Hindlimb muscle (tissue), 1 donor: ENCODE measurements around the gene CDC37L1. TPM values are rescaled to one million over a fixed set of nuclear protein-coding genes. Genes with fewer than 3 reads are reported as not detected.
"Not testable (repeated sequence)": the region's sequence is repeated elsewhere in the genome, so short reads cannot be mapped to it uniquely, and the experiment has no call there.

Experiments used
- DNase-seq: peaks from one replicate; pipeline ENCODE4 v3.0.0-alpha.2; 2013
- polyA plus RNA-seq: library from polyadenylated mRNA; unstranded; fragments of 120-200 nt; gene quantifications from one replicate; pipeline ENCODE4 v1.2.1, GENCODE V29; 2013; ENCODE audit not compliant: insufficient read length

The CDC37L1 gene
- 24.4 TPM for polyA plus RNA-seq

DNA sequence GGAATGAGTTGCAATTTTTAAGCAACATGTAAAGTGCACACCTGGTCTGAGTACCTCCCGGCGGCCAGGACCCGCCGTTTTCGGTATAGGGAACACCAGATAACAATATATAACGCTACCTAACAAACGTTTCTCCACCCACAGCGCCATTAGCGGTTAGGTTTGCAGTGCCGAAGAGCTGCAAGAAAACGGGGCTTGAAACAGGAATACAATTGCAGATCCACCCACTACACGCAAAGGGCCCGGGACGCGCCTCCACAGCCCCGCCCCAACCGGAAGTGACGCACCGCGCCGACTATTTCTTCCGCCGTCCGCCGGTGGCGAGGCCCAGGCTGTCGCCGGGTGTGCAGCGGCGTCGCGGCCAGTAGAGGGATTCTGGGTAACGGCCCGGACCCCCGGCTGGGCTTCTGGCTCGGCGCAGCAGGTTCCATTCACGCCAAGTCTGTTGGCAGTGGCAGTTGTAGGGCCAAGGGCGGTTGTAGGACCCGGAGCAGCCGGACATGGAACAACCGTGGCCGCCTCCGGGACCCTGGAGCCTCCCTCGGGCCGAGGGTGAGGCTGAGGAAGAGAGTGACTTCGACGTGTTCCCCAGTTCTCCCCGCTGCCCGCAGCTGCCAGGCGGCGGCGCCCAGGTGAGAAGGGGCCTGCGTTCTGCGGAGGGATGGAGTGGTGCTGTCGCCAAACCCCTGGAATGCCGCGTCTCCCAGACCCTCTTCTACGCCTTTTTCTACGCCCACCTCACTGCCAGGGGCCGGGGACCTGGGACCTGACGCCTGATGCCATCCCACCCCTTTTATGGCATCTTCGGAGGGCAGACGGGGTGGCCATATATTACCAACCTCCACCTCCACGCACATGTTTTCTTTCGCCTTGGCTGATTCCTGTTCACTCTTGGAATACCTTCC lies at the start of gene CDC37L1:
Gene CDC37L1 (plus strand): TSS at position 302 of the 905 bp plus-strand sequence. CDS start 199 bp downstream, at position 501.
- DNase-seq: peak; percentile 97

DNA sequence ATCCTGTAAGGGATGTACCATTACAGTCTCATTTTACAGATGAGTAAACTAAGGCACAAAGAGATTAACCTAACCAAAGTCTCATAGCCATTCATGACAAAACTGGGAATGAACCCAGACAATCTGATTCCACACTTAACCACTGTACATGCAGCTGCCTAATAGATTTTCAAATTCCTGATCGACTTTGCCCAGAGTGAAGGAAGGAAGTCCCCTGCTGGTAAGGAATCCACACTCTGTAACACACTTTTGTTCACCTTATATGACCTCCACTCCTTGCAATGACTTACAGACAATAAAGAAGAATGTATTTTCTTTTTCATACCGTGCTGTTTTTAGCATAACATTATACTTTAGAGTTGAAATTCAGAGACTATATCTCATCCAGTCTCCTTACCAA lies 48.5 kb upstream of the CDC37L1 start:
- no peak for DNase-seq

DNA sequence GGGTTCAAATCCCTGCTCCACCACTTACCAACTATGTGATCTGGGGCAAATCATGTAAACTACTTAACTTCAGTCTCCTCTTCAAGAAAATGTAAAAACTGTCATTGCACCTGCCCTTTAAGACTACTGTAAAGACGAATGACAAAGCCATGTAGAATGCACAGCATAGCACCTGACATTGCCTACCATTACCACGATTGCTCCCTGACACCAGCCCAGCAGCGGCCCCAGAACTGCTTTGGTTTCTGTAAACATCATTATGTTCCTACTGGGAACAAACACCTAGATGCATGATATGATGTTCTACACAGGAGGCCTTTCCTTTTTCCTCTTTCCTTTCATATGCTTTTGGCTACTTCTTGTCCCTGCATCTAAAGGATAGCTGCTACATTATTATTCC lies 40.4 kb upstream of the CDC37L1 start:
- no peak for DNase-seq

DNA sequence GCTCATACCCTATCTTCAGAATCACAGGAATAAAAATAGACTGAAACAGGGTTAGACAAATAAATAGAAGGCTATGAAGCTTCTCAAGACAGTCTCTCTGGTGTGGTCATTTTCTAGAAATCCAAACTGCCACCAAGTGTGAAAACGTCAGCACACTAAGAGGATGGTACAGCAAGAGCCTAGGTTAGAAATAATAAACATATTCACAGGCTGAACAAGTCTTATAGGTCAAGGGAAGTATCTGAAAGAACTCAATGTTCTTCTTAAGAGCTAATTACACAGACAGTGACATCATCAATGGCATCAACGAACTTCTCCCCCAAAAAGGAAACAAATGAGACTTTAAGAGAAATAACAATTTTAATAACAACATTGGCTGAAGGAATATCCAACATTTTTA lies 39.9 kb upstream of the CDC37L1 start:
- DNase-seq: no peak

DNA sequence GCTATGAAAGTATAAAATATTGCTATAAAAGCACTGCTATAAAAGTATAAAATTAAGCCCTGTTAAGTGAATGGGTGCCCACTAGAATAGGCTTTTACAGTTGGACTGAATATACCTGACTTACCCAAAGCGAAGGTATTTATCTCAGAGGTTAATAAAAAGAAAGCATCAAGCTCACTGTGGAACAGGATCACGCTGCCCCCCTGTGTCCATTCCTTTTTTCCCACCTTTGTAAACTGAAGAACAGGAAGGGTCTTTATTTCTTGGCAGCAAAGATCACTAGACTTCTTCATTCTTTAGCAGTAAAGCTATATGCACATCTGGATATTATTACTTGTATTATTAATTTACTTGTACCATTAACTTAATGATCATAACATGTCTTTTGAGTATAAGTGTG lies 39.3 kb upstream of the CDC37L1 start:
- DNase-seq: no peak

DNA sequence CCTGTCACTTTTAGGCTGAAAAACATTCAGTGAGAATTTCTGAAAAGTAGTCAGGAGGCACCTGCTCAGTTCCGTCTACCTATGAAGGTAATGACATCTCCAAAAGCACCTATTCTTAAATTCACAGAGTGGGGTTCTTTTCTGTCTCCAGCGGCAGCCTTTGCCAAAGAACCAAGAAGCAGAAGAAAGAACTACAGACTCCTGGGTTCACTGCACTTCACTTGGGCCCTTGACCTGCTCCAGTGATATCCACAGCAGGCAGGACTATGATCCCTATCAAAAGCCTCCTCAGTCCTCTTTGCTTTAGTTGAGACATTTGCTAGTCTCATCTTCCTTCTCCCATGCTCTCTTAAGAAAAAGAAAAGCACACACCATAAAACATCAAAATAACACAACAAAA lies 37.0 kb upstream of the CDC37L1 start:
- no peak for DNase-seq

DNA sequence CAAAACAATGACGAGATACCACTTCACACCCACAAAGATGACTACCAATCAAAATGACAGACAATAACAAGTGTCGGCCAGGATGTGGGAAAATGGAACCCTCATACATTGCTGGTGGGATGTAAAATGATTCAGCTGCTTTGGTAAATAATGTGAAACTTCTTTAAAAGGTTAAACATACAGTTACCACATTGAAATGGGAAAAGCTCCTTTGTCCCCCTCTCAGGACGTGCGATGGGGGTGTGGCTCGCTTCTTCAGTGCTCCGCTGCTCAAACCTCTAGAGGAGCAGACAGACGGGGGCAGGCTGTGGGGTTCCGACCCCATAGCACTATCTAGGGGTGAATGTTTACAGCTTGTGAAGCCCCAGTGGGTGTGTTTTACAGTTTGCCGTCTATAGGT lies 25.3 kb upstream of the CDC37L1 start:
- no peak for DNase-seq

DNA sequence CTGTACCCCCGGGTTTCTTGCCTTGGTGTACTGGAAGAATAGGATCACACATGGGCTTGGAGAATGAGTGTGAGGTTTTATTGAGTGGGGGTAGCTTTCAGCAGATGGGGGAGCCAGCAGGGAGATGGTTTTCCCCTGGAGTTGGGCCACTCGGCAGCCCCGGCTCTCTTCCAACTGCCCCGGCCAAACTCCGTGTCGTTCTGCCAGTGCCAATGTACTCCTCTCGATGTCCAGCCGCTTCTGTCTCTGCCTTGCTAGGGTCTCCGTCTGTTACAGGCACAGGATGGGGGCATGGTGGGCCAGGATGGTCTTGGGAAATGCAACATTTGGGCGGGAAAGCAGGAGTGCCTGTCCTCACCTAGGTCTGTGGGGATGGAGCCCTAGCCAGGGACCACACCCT lies 24.8 kb upstream of the CDC37L1 start:
- no peak for DNase-seq

DNA sequence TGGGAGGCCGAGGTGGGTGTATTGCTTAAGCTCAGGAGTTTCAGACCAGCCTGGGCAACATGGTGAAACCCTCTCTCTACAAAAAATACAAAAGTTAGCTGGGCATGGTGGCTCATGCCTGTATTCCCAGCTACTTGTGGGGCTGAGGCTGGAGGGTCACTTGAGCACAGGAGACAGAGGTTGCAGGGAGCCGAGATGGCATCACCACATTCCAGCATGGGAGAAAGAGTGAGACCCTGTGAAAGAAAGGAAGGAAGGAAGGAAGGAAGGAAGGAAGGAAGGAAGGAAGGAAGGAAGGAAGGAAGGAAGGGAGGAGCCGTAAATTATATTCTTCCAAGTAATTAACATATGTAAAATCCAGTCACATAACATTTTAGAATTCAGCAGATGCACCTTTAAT lies 23.2 kb upstream of the CDC37L1 start:
- DNase-seq: not testable (repeated sequence)

DNA sequence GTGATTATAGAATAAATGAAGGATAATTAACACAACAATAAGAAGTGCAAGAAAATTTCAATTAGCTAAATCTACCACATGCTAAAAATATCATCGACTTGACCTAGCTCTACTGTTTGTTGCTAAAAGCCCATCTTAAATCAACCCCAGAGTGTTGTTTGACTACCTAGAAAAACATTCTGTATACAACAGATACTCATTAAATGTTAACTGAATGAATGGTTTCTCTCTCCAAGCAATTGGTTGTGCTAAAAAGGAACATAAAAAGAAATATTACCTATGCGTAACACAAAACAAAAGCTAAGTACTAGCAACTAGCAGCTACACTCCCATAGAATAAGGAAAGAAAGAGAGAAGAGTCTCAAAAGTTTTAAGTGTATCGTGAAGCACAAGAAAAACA lies 22.7 kb upstream of the CDC37L1 start:
- DNase-seq: no peak

DNA sequence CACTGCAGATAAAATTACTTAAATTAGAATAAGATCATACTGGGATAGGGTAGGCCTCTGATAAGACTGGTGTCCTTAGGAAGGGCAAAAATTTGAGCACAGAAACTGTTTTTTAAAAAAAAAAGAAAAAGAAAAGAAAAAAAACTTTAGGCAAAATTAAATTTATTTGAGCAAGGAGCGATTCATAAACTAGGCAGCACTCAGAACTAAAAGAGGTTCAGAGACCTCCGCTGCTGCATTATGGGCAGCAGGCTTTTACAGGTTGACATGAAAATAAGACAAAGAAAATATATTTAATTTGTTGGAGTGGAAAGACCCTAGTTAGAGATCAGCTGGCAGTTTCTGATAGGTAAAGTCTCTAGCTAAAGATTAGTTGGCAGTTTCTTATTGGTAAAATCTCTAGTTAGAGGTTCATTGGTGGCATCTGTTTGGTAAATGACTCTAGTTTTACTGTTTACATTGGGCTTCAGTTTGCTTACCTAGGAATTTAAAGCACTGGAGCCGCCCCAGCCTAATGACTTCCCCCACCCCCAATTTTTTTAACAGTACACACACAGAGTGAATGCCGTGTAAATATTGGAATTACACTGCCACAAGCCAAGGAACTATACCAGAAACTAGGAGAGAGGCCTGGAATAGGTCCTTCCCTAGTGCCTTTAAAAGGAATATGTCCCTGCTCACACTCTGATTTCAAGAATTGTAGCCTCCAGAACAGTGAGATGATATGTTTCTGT lies 21.8 kb upstream of the CDC37L1 start:
- DNase-seq: no peak

DNA sequence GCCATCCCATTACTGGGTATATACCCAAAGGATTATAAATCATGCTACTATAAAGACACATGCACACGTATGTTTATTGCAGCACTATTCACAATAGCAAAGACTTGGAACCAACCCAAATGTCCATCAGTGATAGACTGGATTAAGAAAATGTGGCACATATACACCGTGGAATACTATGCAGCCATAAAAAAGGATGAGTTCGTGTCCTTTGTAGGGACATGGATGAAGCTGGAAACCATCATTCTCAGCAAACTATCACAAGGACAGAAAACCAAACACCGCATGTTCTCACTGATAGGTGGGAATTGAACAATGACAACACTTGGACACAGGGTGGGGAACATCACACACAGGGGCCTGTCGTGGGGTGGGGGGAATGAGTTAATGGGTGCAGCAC lies 18.7 kb upstream of the CDC37L1 start:
- DNase-seq: not testable (repeated sequence)

DNA sequence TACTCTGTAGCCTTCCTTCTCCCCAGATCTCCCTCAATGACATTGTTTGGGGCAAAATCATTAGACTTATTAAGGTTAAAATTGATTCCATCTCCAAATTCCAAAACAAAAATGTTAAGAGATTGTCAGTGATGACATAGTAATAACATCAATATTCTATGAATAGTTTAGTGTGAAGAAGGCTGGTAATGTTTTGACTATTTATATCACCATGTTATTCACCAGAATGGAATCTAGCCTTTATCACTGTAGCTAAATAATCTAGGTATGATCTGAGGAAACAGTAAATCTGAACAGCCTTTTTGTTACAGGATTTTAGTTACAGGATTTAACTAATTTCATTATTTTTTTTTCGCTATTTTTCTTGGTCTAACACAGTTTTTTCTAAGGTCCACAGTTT lies 18.2 kb upstream of the CDC37L1 start:
- no peak for DNase-seq

DNA sequence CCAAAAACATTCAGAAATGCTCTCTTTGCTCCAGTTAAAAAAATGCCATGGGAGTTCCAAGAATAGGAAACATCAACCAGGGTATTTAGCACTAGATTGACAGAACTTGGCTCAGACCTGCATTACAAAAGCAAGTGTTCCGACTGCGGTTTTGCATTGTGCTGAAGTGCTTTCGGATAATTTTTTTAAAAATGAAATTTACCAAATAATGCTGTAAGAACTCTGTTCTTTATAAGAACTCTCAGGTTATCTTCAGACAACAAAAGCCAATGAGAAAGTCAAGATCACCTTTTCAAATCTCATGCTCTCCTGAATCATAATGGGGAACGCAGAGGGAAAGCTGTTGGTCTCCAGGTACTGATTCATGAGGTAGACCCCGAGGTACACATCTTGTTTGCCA lies 17.8 kb upstream of the CDC37L1 start:
- DNase-seq: no peak

DNA sequence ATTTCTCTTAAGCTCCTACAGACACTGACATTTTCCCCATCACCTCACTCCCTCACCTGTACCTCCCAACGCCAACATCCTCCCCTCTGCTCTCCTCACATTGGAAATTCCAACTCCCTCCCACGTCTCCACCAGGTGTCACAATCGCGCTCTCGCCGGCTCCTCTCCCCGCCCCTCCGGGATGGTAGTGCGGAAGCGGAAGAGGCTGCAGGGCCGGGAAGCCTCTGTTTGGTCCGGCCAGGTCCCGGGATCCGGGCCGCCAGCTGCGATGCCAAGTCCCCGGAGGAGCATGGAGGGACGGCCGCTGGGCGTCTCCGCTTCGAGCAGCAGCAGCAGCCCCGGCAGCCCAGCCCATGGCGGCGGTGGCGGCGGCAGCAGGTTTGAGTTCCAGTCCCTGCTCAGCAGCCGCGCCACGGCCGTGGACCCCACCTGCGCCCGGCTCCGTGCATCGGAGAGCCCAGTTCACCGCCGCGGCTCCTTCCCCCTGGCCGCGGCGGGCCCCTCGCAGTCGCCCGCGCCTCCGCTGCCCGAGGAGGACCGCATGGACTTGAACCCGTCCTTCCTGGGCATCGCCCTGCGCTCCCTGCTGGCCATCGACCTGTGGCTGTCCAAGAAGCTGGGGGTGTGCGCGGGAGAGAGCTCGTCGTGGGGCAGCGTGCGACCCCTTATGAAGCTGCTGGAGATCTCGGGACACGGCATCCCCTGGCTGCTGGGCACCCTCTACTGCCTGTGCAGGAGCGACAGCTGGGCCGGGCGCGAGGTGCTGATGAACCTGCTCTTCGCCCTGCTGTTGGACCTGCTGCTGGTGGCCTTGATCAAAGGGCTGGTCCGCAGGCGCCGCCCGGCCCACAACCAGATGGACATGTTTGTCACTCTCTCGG lies 17.0 kb upstream of the CDC37L1 start, which contains the start of gene PLPP6:
Gene PLPP6 (plus strand): TSS at position 187 of the 881 bp plus-strand sequence. CDS start 82 bp downstream, at position 269.
- DNase-seq: peak; percentile 85

DNA sequence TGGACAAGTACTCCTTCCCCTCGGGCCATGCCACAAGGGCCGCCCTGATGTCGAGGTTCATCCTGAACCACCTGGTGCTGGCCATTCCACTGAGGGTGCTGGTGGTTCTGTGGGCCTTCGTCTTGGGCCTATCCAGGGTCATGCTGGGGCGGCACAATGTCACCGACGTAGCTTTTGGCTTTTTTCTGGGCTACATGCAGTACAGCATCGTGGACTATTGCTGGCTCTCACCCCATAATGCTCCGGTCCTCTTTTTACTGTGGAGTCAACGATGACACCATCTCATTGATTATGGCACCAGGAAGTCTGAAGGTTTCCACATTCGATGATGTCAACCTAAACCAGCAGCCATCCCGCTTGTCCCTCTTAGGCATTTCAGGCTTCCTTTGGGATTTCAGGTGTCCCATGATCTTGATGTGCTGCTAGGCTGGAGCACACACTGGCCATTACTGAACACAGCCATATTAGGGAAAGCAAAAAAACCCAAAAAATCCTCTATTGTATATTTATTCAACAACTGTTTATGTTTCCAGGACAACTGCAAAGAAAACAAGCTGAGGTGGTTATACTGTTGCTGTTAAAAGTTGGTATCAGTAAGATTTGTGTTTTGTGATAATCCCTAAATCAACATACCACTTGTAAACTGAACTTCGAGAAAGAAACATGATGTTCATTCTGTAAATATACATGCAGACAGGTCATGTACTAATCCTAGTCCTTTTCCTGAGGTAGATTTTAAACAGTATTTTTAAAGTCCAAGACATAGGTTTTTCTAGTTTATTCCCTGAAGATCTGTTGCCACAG lies 16.2 kb upstream of the CDC37L1 start:
- no peak for DNase-seq

DNA sequence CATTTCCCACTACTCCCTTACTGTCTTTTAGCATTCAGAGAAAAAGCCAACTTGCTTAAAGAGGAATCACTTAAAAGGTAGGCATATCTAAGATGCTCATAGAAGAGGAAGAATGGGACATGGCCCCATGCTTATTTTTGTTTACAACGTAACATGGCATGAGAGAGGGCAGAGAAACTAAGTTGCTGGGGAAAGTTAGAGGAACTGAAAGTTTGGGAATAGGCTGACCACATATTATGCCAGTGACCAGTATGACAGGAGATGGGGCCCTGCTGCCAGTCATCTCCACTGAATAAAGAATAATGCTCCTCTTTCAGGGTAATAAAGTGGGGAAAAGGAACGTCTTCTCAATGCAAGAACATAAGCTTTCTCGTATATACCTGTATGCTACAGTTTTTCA lies 15.4 kb upstream of the CDC37L1 start:
- DNase-seq: no peak

DNA sequence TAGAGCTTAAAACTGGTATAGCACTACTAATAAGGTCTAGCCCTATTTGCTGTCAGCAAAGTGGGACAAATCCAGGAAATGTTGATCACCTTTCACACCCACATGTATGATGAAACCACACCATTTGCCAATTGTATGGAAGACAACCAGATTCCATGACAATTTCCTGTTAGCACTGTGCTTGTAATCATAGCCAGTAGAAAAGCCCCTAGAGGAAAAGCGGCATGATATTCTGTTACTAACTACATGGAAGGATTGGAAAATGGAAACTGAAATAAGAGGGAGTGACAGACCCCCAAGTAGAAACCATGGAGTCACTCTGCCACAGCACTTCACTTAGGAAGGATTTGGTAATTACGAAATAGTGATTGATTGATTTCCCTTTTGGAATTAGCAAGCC lies 14.0 kb upstream of the CDC37L1 start:
- no peak for DNase-seq

DNA sequence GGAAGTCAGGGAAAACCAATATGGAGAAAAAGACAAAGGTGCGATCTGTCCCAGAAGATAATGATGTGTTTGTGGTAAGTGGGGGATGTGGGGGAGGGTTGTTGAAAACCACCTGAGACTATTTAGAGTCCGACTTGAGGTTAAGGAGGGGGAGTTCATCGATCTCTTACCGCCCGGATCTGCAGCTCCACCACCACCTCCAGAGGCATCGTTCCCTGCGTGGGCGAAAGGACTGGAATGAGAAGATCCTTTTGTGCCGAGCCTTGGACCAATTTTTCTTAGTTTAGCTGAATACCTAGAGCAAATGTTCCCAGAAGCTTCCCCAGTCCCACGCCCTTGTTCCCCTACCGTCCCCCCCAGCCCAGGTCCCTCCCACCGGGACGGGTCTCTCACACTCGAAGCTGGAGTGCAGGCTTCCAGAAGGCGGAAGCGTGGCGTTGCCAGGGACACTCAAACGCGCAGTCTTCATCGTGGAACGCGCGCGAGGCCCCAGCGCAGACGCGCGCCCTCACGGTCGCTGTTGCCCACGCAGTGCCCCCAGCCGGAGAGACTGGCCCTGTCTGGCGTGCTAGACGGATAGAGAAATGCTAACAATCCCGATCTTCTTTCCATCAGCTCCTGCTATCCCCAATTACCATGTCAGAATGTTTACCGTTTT lies 13.2 kb upstream of the CDC37L1 start, which contains the start of gene SPATA6L:
Gene SPATA6L (minus strand): TSS at position 439 of the 658 bp plus-strand sequence. CDS start 230 bp downstream, at position 209.
- DNase-seq: peak; percentile 80

DNA sequence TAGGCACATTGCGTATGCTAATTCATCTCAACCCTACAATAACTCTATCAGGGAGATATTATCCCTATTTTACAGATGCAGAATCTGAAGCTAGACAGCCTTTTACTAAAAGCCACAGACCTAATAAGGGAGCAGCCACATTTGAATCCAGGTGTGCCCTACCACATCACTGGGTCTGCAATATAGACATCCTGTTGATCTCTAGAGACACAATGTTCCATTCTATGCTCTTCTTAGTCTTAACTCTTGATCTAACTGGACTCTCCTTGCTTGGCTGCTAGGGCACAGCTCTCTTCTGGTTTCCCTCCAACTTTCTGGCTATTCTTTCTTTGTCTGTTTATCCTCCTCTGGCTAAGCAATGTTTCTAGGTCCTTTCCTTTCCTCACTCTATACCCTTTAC lies 11.7 kb upstream of the CDC37L1 start:
- no peak for DNase-seq

DNA sequence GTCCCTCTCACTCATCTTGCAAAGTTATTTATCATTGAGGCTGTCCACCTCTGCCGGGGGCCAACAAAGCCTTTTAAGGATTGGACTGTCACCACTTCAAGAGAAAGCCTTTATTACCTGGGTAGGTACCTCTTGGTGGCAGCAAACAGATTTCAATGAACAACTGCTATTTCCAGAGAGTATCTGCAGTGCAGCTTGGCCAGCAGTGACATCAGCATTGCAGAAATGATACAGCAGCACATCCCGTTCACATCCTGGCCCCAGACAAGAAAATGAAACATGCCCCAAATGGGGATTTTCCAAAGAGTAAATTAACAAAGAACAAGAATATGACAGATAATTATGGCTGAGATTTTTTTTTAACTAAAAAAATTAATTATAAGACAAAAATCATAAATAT lies 10.8 kb upstream of the CDC37L1 start:
- no peak for DNase-seq
